A549 (cell line): ENCODE measurements around the gene SPCS3. TPM values are rescaled to one million over a fixed set of nuclear protein-coding genes. Genes with fewer than 3 reads are reported as not detected.

Experiments used
- ATAC-seq, 2 experiments: fragments of 200-7000 bp in 1 of 2; fragments of >200 bp in 1 of 2; cut with Nextera tagmentation in 1 of 2; cut with Tn5 transposase in 1 of 2; 3 replicates each; pipeline versions ENCODE4 v1.8.0 to v1.9.1; 2018 to 2020; ENCODE audit warnings: mild to moderate bottlenecking in 1 of 2, moderate library complexity in 1 of 2
- CTCF ChIA-PET: fragments of 300-600 bp; sonication (Branson Sonifier 250); formaldehyde crosslinking; extraction: SDS; loops from one replicate; lab custom pipeline; 2021; ENCODE audit warnings: antibody characterized with exemption, inconsistent platforms; lab: Yijun Ruan, JAX
- POLR2A ChIA-PET: fragments of 350-600 bp; formaldehyde crosslinking; extraction: SDS; loops from one replicate; lab custom pipeline; 2021; ENCODE audit warnings: antibody characterized with exemption, inconsistent platforms; lab: Yijun Ruan, JAX
- DNase-seq, 2 experiments: peaks; one replicate each; pipeline versions ENCODE4 v3.0.0 to v3.0.0-alpha.2; 2011 to 2016; ENCODE audit warnings: low read depth in 1 of 2, low spot score in 1 of 2
- FAIRE-seq: peaks from 2 replicates; lab custom pipeline; 2011; peaks lifted over from hg19 to GRCh38; lab: Jason Lieb, UNC
- H3K27ac ChIP-seq, 2 experiments: fragments of >200 bp; sonication (Bioruptor Twin); formaldehyde crosslinking; 3 replicates each; pipeline ENCODE4 v1.5.1; 2016 to 2017
- H3K4me1 ChIP-seq: fragments of >200 bp; sonication (Bioruptor Twin); formaldehyde crosslinking; 3 replicates; pipeline ENCODE4 v1.6.1; 2016
- H3K4me2 ChIP-seq: fragments of >200 bp; sonication (Bioruptor Twin); formaldehyde crosslinking; 3 replicates; pipeline ENCODE4 v1.6.1; 2016
- H3K4me3 ChIP-seq: fragments of >200 bp; sonication (Bioruptor Twin); formaldehyde crosslinking; 3 replicates; pipeline ENCODE4 v1.5.1; 2016
- H3K9me3 ChIP-seq: fragments of >200 bp; sonication (Bioruptor Twin); formaldehyde crosslinking; 3 replicates; pipeline ENCODE4 v1.6.1; 2016
- ATOH8 ChIP-seq: fragments of 250-450 bp; sonication (Bioruptor Pico); IDR thresholded peaks from 2 replicates; pipeline ENCODE4 v1.5.0; 2020; ENCODE audit warnings: low read depth, mild to moderate bottlenecking, moderate library complexity
- BCL3 ChIP-seq: fragments of >200 bp; sonication (Bioruptor Twin); formaldehyde crosslinking; IDR thresholded peaks from 3 replicates; pipeline ENCODE4 v1.6.1; 2016
- CBX2 ChIP-seq: fragments of 200-600 bp; sonication (generic); IDR thresholded peaks from 2 replicates; pipeline ENCODE4 v1.6.1; 2016; ENCODE audit warnings: low read depth, mild to moderate bottlenecking, borderline replicate concordance
- CEBPB ChIP-seq, 2 experiments: fragments of >200 bp in 1 of 2; sonication (Bioruptor Twin) in 1 of 2; formaldehyde crosslinking in 1 of 2; IDR thresholded peaks; 2 replicates each; pipeline ENCODE4 v1.6.1; 2012 to 2016
- CHD2 ChIP-seq: fragments of 150-350 bp; IDR thresholded peaks from 2 replicates; pipeline ENCODE4 v1.6.1; 2014; ENCODE audit warnings: low read length; ENCODE audit not compliant: partially characterized antibody
- E2F6 ChIP-seq: IDR thresholded peaks from 2 replicates; pipeline ENCODE4 v1.6.1; 2012; ENCODE audit warnings: low read depth, borderline replicate concordance
- EHF ChIP-seq: fragments of 250-450 bp; sonication (Bioruptor Pico); IDR thresholded peaks from 2 replicates; pipeline ENCODE4 v1.5.0; 2020; ENCODE audit warnings: mild to moderate bottlenecking
- EHMT2 ChIP-seq: fragments of 200-600 bp; sonication (generic); IDR thresholded peaks from 2 replicates; pipeline ENCODE4 v1.6.1; 2016; ENCODE audit warnings: antibody characterized with exemption, low read depth, mild to moderate bottlenecking, moderate library complexity
- ELK1 ChIP-seq: fragments of 150-350 bp; IDR thresholded peaks from 2 replicates; pipeline ENCODE4 v1.6.1; 2014; ENCODE audit warnings: low read depth, mild to moderate bottlenecking, low read length
- FOXS1 ChIP-seq: fragments of 250-450 bp; sonication (Bioruptor Pico); IDR thresholded peaks from 2 replicates; pipeline ENCODE4 v1.5.0; 2020; ENCODE audit warnings: mild to moderate bottlenecking, moderate library complexity
- GATA3 ChIP-seq: IDR thresholded peaks from 2 replicates; pipeline ENCODE4 v1.6.1; 2012; ENCODE audit warnings: borderline replicate concordance
- HDAC2 ChIP-seq: fragments of 200-600 bp; sonication (generic); IDR thresholded peaks from 2 replicates; pipeline ENCODE4 v1.6.1; 2016
- HOXA7 ChIP-seq: fragments of 250-450 bp; sonication (Bioruptor Pico); IDR thresholded peaks from 2 replicates; pipeline ENCODE4 v1.5.0; 2020; ENCODE audit warnings: mild to moderate bottlenecking, moderate library complexity
- HOXB13 ChIP-seq: fragments of 250-450 bp; sonication (Bioruptor Pico); IDR thresholded peaks from 2 replicates; pipeline ENCODE4 v1.5.0; 2020; ENCODE audit warnings: low read depth, mild to moderate bottlenecking, moderate library complexity
- JUNB ChIP-seq: fragments of >200 bp; sonication (Bioruptor Twin); formaldehyde crosslinking; IDR thresholded peaks from 2 replicates; pipeline ENCODE4 v1.6.1; 2016
- KDM1A ChIP-seq: fragments of 200-600 bp; sonication (generic); IDR thresholded peaks from 2 replicates; pipeline ENCODE4 v1.6.1; 2016; ENCODE audit warnings: low read depth, mild to moderate bottlenecking
- MAX ChIP-seq: IDR thresholded peaks from 2 replicates; pipeline ENCODE4 v1.6.1; 2012
- MYC ChIP-seq: IDR thresholded peaks from 2 replicates; pipeline ENCODE4 v1.6.1; 2012; ENCODE audit warnings: mild to moderate bottlenecking, inconsistent platforms, low read length, improper control_type of control experiment, borderline replicate concordance
- NFE2L2 ChIP-seq: fragments of 150-350 bp; conservative IDR thresholded peaks from 2 replicates; pipeline ENCODE4 v1.6.1; 2014; ENCODE audit warnings: low read length
- NPAS2 ChIP-seq: fragments of 250-450 bp; sonication (Bioruptor Pico); IDR thresholded peaks from 2 replicates; pipeline ENCODE4 v1.8.0; 2022; ENCODE audit warnings: mild to moderate bottlenecking, moderate library complexity, borderline replicate concordance
- POLR2A ChIP-seq: IDR thresholded peaks from 2 replicates; pipeline ENCODE4 v1.6.1; 2012; ENCODE audit warnings: mild to moderate bottlenecking, low read length
- POLR2AphosphoS2 ChIP-seq: conservative IDR thresholded peaks from 2 replicates; pipeline ENCODE4 v1.6.1; 2012; ENCODE audit warnings: low read length, improper control_type of control experiment, inconsistent platforms
- RAD21 ChIP-seq, 2 experiments: fragments of >200 bp in 1 of 2; sonication (Bioruptor Twin) in 1 of 2; formaldehyde crosslinking in 1 of 2; IDR thresholded peaks in 1 of 2; conservative IDR thresholded peaks in 1 of 2; 2 replicates in 1 of 2; 3 replicates in 1 of 2; pipeline ENCODE4 v1.6.1; 2012 to 2018; ENCODE audit warnings: inconsistent platforms in 1 of 2
- RCOR1 ChIP-seq: fragments of 150-350 bp; IDR thresholded peaks from 2 replicates; pipeline ENCODE4 v1.6.1; 2014; ENCODE audit warnings: antibody characterized with exemption, low read length, low read depth
- RNF2 ChIP-seq: fragments of 200-600 bp; sonication (generic); IDR thresholded peaks from 2 replicates; pipeline ENCODE4 v1.6.1; 2016; ENCODE audit warnings: low read depth, mild to moderate bottlenecking, antibody characterized with exemption, moderate library complexity, borderline replicate concordance
- SREBF2 ChIP-seq: fragments of 450-650 bp; IDR thresholded peaks from 2 replicates; pipeline ENCODE4 v1.6.1; 2014; ENCODE audit warnings: mild to moderate bottlenecking, moderate library complexity
- ZC3H11A ChIP-seq: fragments of 450-650 bp; IDR thresholded peaks from 2 replicates; pipeline ENCODE4 v1.6.1; 2014; ENCODE audit warnings: antibody characterized with exemption, mild to moderate bottlenecking
- WGBS: methylation state at CpG from one replicate; pipeline ENCODE4 v1.1.6; 2017; ENCODE audit errors: missing lambda C conversion rate; 5-methylcytosine and 5-hydroxymethylcytosine counted together
- polyA plus RNA-seq, 4 experiments: library from polyadenylated mRNA; depleted of rRNA in 3 of 4; stranded (reverse); fragments of >200 nt; fragmentation: RNase III in 1 of 4; extraction: RNeasy Plus Mini Kit Qiagen cat#74134 plus additional on column Dnase treatment in 1 of 4; gene quantifications; 2 replicates in 3 of 4; 3 replicates in 1 of 4; pipeline ENCODE4 v1.2.3, GENCODE V29; 2011 to 2017

The SPCS3 gene
- polyA plus RNA-seq, 2 of the 4 experiments (the other 2 are of a cell fraction), result 33.2 to 44.5 TPM

- no peak for TF ChIP-seq HOXA7 (CRISPR knock-in tag)
- TF ChIP-seq, all 56 proteins: peak for 0
Observed at GRCh38 chr4:176333076-176333475, 13.3 kb downstream of the SPCS3 start (continued).

GRCh38 chr4:176334066-176334465 is 14.3 kb downstream of the SPCS3 start:
- ATAC-seq, result no peak
- CTCF ChIA-PET, result interaction anchor here (0.6 to 1.8 kb wide), 2 partner anchors 8 to 28 kb away, joined by 3 to 4 read pairs; no protein-coding TSS in a partner anchor
- POLR2A ChIA-PET, result no interaction called here
- TF ChIP-seq POLR2A, result no peak
- H3K4me2 ChIP-seq, result no peak overlapping the region
- FAIRE-seq, result no peak
- no peak for DNase-seq
- H3K9me3 ChIP-seq, result no peaks in the 10 kb centered on the region
- H3K4me3 ChIP-seq, result no peak overlapping the region
- H3K4me1 ChIP-seq, result no peaks in the 10 kb centered on the region
- no peak overlapping the region for H3K27ac ChIP-seq
- WGBS, result 98% methylated on average over 5 of the region's 5 CpGs

- no peak for FAIRE-seq
- WGBS, result 100% methylated on average over 1 of the region's 1 CpG
- ATAC-seq, result no peak
Observed at GRCh38 chr4:176335421-176335820, 15.7 kb downstream of the SPCS3 start.

GRCh38 chr4:176339936-176340761 is 20.4 kb downstream of the SPCS3 start:
- POLR2A ChIA-PET, result no interaction called here
- Histone ChIP-seq H3K27ac (no peak overlapping the region), H3K4me2 (no peak overlapping the region), H3K4me3 (no peak overlapping the region), H3K4me1 (no peaks in the 10 kb centered on the region), H3K9me3 (peaks cover 13% of the 10 kb centered on the region; the same call in 2 of the 3 replicates)
- CTCF ChIA-PET, result interaction anchor here (0.6 to 4.4 kb wide), 31 partner anchors 8 to 801 kb away, joined by 3 to 31 read pairs (median 3); no protein-coding TSS in a partner anchor
- FAIRE-seq, result no peak
- 54% methylated on average over 3 of the region's 3 CpGs for WGBS
- no peak for DNase-seq
- ATAC-seq, result peak in 1 of 2 experiments; percentile 43; a peak in 2 of 6 replicates
- TF ChIP-seq GATA3 (no peak), ATOH8 (CRISPR knock-in tag) (no peak), SREBF2 (no peak), POLR2AphosphoS2 (no peak), FOXS1 (CRISPR knock-in tag) (no peak), CHD2 (no peak), KDM1A (no peak), CEBPB (IDR thresholded peaks at IDR 0.05) (no peak), E2F6 (no peak), MAX (no peak), HDAC2 (no peak), NPAS2 (CRISPR knock-in tag) (no peak)

More at GRCh38 chr4:176335421-176335820, 15.7 kb downstream of the SPCS3 start:
- Histone ChIP-seq H3K4me2 (no peak overlapping the region), H3K27ac (no peak overlapping the region), H3K9me3 (no peaks in the 10 kb centered on the region), H3K4me1 (no peaks in the 10 kb centered on the region), H3K4me3 (no peak overlapping the region)
- ChIA-PET POLR2A (no interaction called here), CTCF (interaction anchor here (0.7 kb wide), 1 partner anchor 300 kb away, joined by 5 read pairs; no protein-coding TSS in a partner anchor)
- TF ChIP-seq JUNB (no peak), ELK1 (no peak), BCL3 (no peak), NPAS2 (CRISPR knock-in tag) (no peak), EHMT2 (no peak), RCOR1 (no peak), HOXB13 (no peak), EHF (CRISPR knock-in tag) (no peak), CHD2 (no peak), ZC3H11A (no peak), NFE2L2 (no peak), ATOH8 (CRISPR knock-in tag) (no peak), CBX2 (no peak), POLR2A (no peak), RAD21 (conservative IDR thresholded peaks at IDR 0.05 in 1 of 2, IDR thresholded peaks at IDR 0.05 in 1 of 2) (no peak), MYC (no peak), RNF2 (no peak)
- DNase-seq, result no peak
